Stomach (tissue), 4 donors: ENCODE measurements around the gene RPTOR.

Experiments
- CTCF ChIP-seq, 7 experiments: fragments of 450-650 bp in 4 of 7; fragments of 200-600 bp in 3 of 7; sonication (generic) in 3 of 7; IDR thresholded peaks; one replicate each; pipeline ENCODE4 v1.5.1; 2016 to 2019; ENCODE audit warnings: antibody characterized with exemption in 7 of 7, control low read depth in 2 of 7, mild to moderate bottlenecking in 1 of 7
- POLR2A ChIP-seq, 4 donors: fragments of 450-650 bp; IDR thresholded peaks; one replicate each; pipeline ENCODE4 v1.6.1; 2016; ENCODE audit warnings: antibody characterized with exemption in 4 of 4, control low read depth in 2 of 4, mild to moderate bottlenecking in 1 of 4, moderate library complexity in 1 of 4

GRCh38 chr17:80615376-80615775, 70.7 kb downstream of the RPTOR start:
- TF ChIP-seq CTCF (IDR thresholded peaks at IDR 0.05), result no peak
- TF ChIP-seq POLR2A (IDR thresholded peaks at IDR 0.05), result no peak
